Measurements from ENCODE around the gene FXYD5.

DNA sequence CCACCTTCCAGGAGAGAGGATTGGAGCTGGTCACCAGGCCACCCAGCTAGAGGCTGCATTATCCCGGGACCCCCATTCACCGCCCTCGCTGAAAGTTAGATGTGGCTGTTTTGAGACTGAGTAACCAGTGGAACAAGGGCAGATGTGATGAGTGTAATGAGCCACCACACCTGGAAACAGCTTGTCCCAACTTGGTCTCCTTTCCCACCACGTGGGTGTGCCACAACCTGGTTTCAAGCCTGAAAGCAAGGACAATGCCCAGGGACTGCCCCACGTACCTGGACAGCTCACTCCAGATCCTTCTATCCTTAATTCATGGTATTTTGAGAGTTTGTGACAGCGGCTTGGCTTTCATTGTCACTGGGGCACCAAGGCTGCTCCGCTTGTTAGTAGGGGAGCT, 26.7 kb upstream of the FXYD5 start:
- TF ChIP-seq EZH2 (IDR thresholded peaks at IDR 0.05; ENCODE audit: low read length, missing control alignments), result no peak
- TF ChIP-seq, protein P1, sequence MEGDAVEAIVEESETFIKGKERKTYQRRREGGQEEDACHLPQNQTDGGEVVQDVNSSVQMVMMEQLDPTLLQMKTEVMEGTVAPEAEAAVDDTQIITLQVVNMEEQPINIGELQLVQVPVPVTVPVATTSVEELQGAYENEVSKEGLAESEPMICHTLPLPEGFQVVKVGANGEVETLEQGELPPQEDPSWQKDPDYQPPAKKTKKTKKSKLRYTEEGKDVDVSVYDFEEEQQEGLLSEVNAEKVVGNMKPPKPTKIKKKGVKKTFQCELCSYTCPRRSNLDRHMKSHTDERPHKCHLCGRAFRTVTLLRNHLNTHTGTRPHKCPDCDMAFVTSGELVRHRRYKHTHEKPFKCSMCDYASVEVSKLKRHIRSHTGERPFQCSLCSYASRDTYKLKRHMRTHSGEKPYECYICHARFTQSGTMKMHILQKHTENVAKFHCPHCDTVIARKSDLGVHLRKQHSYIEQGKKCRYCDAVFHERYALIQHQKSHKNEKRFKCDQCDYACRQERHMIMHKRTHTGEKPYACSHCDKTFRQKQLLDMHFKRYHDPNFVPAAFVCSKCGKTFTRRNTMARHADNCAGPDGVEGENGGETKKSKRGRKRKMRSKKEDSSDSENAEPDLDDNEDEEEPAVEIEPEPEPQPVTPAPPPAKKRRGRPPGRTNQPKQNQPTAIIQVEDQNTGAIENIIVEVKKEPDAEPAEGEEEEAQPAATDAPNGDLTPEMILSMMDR (conservative IDR thresholded peaks at IDR 0.05 in 1 of 2, IDR thresholded peaks at IDR 0.05 in 1 of 2; ENCODE audit: low read depth in 1 of 2, low read length in 2 of 2), result no peak

Data from fibroblast of lung (primary cell).